Measurements from ENCODE around the gene ADIPOR2.

DNA sequence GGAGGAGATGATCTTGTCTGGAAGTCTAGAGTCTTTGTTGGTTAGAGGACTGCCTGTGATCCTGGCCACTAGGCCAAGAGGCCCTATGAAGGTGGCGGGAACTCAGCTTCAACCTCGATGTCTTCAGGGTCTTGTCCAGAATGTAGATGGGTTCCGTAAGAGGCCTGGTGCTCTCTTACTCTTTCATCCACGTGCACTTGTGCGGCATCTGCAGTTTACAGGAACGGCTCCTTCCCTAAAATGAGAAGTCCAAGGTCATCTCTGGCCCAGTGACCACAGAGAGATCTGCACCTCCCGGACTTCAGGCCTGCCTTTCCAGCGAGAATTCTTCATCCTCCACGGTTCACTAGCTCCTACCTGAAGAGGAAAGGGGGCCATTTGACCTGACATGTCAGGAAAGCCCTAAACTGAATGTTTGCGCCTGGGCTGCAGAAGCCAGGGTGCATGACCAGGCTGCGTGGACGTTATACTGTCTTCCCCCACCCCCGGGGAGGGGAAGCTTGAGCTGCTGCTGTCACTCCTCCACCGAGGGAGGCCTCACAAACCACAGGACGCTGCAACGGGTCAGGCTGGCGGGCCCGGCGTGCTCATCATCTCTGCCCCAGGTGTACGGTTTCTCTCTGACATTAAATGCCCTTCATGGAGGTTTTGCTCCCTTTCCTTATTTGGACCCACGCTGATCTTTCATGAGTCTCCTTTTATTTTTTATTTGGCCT is 44.1 kb upstream of the ADIPOR2 start:
- TF ChIP-seq, protein P1, sequence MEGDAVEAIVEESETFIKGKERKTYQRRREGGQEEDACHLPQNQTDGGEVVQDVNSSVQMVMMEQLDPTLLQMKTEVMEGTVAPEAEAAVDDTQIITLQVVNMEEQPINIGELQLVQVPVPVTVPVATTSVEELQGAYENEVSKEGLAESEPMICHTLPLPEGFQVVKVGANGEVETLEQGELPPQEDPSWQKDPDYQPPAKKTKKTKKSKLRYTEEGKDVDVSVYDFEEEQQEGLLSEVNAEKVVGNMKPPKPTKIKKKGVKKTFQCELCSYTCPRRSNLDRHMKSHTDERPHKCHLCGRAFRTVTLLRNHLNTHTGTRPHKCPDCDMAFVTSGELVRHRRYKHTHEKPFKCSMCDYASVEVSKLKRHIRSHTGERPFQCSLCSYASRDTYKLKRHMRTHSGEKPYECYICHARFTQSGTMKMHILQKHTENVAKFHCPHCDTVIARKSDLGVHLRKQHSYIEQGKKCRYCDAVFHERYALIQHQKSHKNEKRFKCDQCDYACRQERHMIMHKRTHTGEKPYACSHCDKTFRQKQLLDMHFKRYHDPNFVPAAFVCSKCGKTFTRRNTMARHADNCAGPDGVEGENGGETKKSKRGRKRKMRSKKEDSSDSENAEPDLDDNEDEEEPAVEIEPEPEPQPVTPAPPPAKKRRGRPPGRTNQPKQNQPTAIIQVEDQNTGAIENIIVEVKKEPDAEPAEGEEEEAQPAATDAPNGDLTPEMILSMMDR (IDR thresholded peaks at IDR 0.05), result no peak
- TF ChIP-seq POLR2A (IDR thresholded peaks at IDR 0.05), result no peak
